ENCODE data around the gene FOSL2.

- TF ChIP-seq CTCF (conservative IDR thresholded peaks at IDR 0.05; ENCODE audit: low read length) = no peak
- TF ChIP-seq EZH2phosphoT487 (IDR thresholded peaks at IDR 0.05; ENCODE audit: borderline replicate concordance) = no peak
These were observed 43.9 kb downstream of the FOSL2 start for GRCh38 chr2:28436525-28437051.

Measured in Loucy (cell line).